Stimulated activated CD8-positive, alpha-beta memory T cell treated with anti-CD3 and anti-CD28 coated beads, Interleukin-7, amount 100 ng/mL, for 4 hours (primary cell): ENCODE data around the gene VPS13D.

Experiments
- DNase-seq, 2 donors: peaks; one replicate each; pipeline ENCODE4 v3.0.0-alpha.2; 2020; ENCODE audit warnings: low read depth in 2 of 2

Gene VPS13D, protein sequence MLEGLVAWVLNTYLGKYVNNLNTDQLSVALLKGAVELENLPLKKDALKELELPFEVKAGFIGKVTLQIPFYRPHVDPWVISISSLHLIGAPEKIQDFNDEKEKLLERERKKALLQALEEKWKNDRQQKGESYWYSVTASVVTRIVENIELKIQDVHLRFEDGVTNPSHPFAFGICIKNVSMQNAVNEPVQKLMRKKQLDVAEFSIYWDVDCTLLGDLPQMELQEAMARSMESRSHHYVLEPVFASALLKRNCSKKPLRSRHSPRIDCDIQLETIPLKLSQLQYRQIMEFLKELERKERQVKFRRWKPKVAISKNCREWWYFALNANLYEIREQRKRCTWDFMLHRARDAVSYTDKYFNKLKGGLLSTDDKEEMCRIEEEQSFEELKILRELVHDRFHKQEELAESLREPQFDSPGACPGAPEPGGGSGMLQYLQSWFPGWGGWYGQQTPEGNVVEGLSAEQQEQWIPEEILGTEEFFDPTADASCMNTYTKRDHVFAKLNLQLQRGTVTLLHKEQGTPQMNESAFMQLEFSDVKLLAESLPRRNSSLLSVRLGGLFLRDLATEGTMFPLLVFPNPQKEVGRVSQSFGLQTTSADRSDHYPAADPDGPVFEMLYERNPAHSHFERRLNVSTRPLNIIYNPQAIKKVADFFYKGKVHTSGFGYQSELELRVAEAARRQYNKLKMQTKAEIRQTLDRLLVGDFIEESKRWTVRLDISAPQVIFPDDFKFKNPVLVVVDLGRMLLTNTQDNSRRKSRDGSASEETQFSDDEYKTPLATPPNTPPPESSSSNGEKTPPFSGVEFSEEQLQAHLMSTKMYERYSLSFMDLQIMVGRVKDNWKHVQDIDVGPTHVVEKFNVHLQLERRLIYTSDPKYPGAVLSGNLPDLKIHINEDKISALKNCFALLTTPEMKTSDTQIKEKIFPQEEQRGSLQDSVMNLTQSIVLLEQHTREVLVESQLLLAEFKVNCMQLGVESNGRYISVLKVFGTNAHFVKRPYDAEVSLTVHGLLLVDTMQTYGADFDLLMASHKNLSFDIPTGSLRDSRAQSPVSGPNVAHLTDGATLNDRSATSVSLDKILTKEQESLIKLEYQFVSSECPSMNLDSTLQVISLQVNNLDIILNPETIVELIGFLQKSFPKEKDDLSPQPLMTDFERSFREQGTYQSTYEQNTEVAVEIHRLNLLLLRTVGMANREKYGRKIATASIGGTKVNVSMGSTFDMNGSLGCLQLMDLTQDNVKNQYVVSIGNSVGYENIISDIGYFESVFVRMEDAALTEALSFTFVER (N-terminal part only)

GRCh38 chr1:12229835-12230548, at the start of gene VPS13D:
TSS of gene VPS13D (plus strand) at chr1:12230030. CDS start at chr1:12234267, 4,237 bp downstream.
- peak; percentile 50 to 78 for DNase-seq

GRCh38 chr1:12180315-12180714, 49.5 kb upstream of the VPS13D start:
- no peak for DNase-seq

GRCh38 chr1:12180903-12181302, 48.9 kb upstream of the VPS13D start:
- DNase-seq: no peak

DNA sequence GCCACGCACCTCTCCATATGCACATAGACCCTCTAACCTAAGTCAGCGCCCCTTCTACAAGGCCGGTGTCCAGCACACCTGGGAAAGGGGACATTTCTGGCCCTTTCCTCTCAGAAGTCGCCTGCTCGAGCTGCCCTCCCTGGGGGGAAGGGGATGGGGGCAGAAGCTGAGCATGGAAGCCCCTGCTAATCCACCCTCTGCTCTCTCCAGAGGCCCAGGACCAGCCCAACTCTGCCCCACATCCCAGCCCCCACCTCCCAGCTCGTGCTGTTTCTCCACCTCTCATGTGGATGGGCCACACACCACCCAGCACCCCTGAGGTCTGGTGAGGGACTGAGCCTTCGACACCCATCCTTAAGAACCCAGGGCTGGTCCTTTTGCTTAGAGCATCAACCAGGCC, 48.3 kb upstream of the VPS13D start:
- no peak for DNase-seq

GRCh38 chr1:12182410-12182984, 47.3 kb upstream of the VPS13D start:
- DNase-seq: no peak

- no peak for DNase-seq
Measured at GRCh38 chr1:12183095-12183794, 46.6 kb upstream of the VPS13D start.

GRCh38 chr1:12184008-12184681, 45.7 kb upstream of the VPS13D start:
- no peak for DNase-seq

GRCh38 chr1:12185036-12185917, 44.6 kb upstream of the VPS13D start:
- no peak for DNase-seq

DNA sequence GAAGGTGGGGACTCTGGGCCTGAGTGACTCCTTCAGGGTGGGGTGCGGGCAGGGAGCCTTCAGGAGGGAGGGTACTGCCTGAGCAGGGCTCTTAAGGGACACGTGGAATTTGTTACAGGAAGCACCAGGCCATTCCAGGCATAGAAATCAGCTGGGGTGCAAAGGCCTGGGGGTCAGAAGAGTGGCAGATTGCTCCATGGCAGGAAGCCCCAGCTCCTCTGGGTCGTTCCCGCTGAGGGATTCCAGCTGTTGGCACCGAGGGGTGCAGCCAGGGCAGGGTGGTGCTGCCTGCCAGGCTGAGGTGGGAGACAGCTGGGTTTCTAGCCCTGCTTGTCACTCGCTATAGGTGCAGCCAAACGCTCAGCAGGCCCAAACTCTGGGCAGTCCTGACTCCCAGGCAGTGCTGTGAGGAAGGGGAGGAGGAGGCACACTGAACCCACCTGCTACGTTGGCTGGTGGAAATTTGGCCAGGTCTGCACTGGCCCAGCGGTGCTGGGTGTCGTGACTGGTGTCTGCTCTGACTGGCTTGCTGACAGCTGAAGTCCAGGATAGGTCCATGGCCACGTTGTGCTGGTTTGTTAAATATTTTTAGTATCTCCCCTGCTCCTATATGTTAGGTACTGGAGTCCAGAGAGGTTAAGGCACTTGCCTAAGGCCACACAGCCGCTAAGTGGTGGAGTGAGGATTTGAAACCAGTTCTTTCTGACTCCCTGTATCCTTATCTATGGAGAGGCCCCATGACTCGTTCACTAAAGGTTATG, 43.7 kb upstream of the VPS13D start:
- no peak for DNase-seq

GRCh38 chr1:12186679-12186985, 43.2 kb upstream of the VPS13D start:
- no peak for DNase-seq

DNA sequence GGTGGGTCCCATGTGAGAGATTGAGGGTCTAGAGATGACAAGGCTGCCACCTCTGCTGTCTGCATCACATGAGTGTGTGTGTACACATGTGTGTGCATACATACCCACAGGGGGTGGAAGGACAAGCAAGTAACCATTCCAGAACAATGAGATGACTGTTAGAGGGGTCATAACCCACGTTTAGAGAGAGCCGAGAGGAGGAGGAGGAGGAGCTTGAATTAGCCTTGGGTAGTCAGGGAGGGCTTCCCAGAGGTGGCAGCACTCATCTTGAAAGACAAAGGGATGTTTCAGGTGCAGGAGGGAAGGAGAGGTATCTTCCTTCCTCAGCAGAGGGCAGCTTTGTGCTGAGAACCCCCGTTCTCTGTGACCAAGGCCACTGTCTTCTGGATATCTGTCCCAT, 41.7 kb upstream of the VPS13D start:
- no peak for DNase-seq

GRCh38 chr1:12188657-12189327, 41.0 kb upstream of the VPS13D start:
- no peak for DNase-seq

- no peak for DNase-seq
Measured at GRCh38 chr1:12189328-12189682, 40.5 kb upstream of the VPS13D start.

DNA sequence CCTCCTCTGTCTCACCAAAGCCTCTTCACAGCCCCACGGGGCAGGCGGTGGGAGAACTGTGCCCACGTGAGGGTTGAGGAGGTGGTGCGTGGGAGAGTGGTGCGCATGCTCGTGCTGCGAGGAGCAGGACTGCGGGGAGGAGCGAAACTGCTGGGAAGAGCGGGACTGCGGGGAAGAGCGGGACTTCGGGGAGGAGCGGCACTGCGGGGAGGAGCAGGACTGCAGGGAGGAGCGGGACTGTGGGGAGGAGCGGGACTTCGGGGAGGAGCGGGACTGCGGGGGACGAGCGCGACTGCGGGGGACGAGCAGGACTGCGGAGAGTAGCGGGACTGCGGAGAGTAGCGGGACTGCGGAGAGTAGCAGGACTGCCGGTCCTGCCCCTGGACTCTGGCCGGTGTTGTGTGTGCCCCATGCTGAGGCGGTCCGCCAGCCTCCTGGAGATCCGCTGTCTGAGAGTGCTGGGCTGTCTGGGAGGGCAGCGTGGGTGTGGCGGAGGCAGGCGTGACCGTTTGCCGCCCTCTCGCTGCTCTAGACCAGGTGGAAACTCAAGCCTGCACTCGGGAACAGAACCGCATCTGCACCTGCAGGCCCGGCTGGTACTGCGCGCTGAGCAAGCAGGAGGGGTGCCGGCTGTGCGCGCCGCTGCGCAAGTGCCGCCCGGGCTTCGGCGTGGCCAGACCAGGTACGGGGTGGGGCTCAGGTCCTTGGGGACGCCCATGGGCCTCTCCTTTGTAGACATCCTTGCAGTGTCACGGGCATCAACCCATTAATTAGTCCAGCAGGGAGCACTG, 38.4 kb upstream of the VPS13D start:
- no peak for DNase-seq

DNA sequence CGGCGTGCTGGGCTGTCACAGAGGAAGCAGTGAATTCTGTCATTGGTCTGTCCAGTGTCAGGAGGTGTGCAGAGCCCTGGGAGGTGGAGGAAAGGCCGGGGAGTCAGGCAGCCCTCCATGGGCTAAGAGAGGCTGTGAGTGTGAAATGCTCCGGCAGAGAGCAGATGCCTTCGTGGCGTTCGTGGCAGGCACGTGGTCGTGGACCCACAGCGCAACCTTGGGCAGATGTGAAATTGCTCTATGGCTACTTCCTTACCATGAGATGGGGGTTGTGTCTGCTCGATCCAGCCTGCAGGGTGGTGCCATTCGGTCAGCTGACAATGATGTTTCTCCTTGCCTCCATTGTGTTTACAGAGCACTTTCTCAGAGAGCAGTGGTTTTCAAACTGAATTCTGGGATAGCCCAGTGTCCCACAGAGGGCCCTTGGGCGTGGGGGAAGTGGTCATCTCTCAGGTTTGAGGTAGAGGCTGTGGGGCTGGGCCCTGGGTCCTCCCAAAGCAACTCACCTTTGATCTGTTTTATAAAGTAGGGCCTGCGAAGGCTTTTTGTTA, 35.1 kb upstream of the VPS13D start:
- DNase-seq: no peak

GRCh38 chr1:12195416-12195815, 34.4 kb upstream of the VPS13D start:
- no peak for DNase-seq
